DND-41 (cell line): ENCODE measurements around the gene OR51F2.
A peak's percentile ranks its signal among the peaks of the same experiment; 100 is the strongest.

Source experiments
- ATAC-seq: fragments of 200-7000 bp; cut with Tn5 transposase; 3 replicates; pipeline ENCODE4 v1.9.1; 2021; ENCODE audit warnings: low read depth; ENCODE audit not compliant: insufficient read depth
- DNase-seq: peaks from one replicate; pipeline ENCODE4 v3.0.0-alpha.2; 2020
- H2AFZ ChIP-seq: 2 replicates; pipeline ENCODE4 v1.6.0; 2012; ENCODE audit warnings: low read depth, low read length
- H3K27ac ChIP-seq: 2 replicates; pipeline ENCODE4 v1.5.1; 2012; ENCODE audit warnings: low read length, inconsistent platforms
- H3K27me3 ChIP-seq: fragments of 200-600 bp; sonication (generic); 2 replicates; pipeline ENCODE4 v1.6.0; 2012; ENCODE audit warnings: low read length, mild to moderate bottlenecking, inconsistent platforms; ENCODE audit not compliant: insufficient read depth, poor library complexity
- H3K36me3 ChIP-seq: 2 replicates; pipeline ENCODE4 v1.5.1; 2012; ENCODE audit warnings: low read length, inconsistent platforms; ENCODE audit not compliant: insufficient read depth
- H3K4me1 ChIP-seq: 2 replicates; pipeline ENCODE4 v1.5.1; 2012; ENCODE audit warnings: mild to moderate bottlenecking, low read length; ENCODE audit not compliant: insufficient read depth
- H3K4me2 ChIP-seq: 2 replicates; pipeline ENCODE4 v1.6.0; 2012; ENCODE audit warnings: mild to moderate bottlenecking, moderate library complexity, low read length, inconsistent platforms; ENCODE audit not compliant: insufficient read depth
- H3K4me3 ChIP-seq, 2 experiments: fragments of 200-600 bp in 1 of 2; shearing (Covaris generic) in 1 of 2; 2 replicates each; pipeline ENCODE4 v1.5.1; 2012 to 2016; ENCODE audit warnings: inconsistent platforms in 2 of 2, low read length in 2 of 2, mild to moderate bottlenecking in 2 of 2, low read depth in 1 of 2, moderate library complexity in 1 of 2
- H3K79me2 ChIP-seq: 2 replicates; pipeline ENCODE4 v1.6.0; 2012; ENCODE audit warnings: low read length, inconsistent platforms; ENCODE audit not compliant: insufficient read depth
- H3K9ac ChIP-seq: 2 replicates; pipeline ENCODE4 v1.6.0; 2012; ENCODE audit warnings: low read depth, mild to moderate bottlenecking, inconsistent platforms, low read length, moderate library complexity
- H3K9me3 ChIP-seq: 2 replicates; pipeline ENCODE4 v1.5.1; 2012; ENCODE audit warnings: low read length, moderate library complexity, mild to moderate bottlenecking, inconsistent platforms; ENCODE audit not compliant: insufficient read depth, severe bottlenecking
- H4K20me1 ChIP-seq: 2 replicates; pipeline ENCODE4 v1.6.0; 2012; ENCODE audit warnings: low read length; ENCODE audit not compliant: insufficient read depth
- EZH2 ChIP-seq: IDR thresholded peaks from 3 replicates; pipeline ENCODE4 v1.6.1; 2012; ENCODE audit warnings: borderline replicate concordance, low read depth, mild to moderate bottlenecking, moderate library complexity, low read length, inconsistent platforms; ENCODE audit not compliant: severe bottlenecking
- TF ChIP-seq, protein P1 (sequence below): IDR thresholded peaks from 2 replicates; pipeline ENCODE4 v1.5.1; 2012; ENCODE audit warnings: borderline replicate concordance, low read length, moderate library complexity, mild to moderate bottlenecking; ENCODE audit not compliant: poor library complexity, severe bottlenecking; ENCODE audit errors: extremely low read depth

OR51F2 gene

DNA sequence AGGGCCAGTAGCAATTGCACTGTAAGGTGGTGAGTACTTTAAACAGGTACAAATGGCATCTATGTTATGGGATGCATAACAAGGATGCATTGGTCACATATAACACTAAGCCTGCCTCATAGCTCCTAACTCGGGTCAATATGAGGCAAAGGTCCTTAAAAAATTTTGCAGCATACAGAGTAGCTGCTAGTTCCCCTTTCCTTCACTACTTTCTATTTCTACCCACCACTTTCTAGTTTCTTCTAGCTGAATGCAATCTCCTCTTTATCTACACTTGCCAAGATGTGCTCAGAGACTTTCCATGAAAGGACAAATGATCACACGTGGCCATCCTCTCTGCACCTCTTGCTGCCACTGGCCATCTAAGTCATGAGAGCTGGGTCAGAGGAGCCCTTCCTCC is 9.8 kb downstream of the OR51F2 start:
- Histone ChIP-seq H3K9ac (no peak overlapping the region), H3K9me3 (no peaks in the 10 kb centered on the region), H3K4me1 (no peaks in the 10 kb centered on the region), H4K20me1 (no peaks in the 10 kb centered on the region), H2AFZ (no peak overlapping the region), H3K4me2 (no peak overlapping the region), H3K27ac (no peak overlapping the region), H3K79me2 (no peaks in the 10 kb centered on the region), H3K27me3 (peaks cover 4% of the 10 kb centered on the region), H3K4me3 (no peak overlapping the region), H3K36me3 (no peaks in the 10 kb centered on the region)
- DNase-seq (no peak), ATAC-seq (no peak)
- TF ChIP-seq, protein P1, sequence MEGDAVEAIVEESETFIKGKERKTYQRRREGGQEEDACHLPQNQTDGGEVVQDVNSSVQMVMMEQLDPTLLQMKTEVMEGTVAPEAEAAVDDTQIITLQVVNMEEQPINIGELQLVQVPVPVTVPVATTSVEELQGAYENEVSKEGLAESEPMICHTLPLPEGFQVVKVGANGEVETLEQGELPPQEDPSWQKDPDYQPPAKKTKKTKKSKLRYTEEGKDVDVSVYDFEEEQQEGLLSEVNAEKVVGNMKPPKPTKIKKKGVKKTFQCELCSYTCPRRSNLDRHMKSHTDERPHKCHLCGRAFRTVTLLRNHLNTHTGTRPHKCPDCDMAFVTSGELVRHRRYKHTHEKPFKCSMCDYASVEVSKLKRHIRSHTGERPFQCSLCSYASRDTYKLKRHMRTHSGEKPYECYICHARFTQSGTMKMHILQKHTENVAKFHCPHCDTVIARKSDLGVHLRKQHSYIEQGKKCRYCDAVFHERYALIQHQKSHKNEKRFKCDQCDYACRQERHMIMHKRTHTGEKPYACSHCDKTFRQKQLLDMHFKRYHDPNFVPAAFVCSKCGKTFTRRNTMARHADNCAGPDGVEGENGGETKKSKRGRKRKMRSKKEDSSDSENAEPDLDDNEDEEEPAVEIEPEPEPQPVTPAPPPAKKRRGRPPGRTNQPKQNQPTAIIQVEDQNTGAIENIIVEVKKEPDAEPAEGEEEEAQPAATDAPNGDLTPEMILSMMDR, result no peak
- TF ChIP-seq EZH2, result no peak

- Histone ChIP-seq H3K4me2 (no peak overlapping the region), H3K79me2 (no peaks in the 10 kb centered on the region), H3K36me3 (no peaks in the 10 kb centered on the region), H4K20me1 (no peaks in the 10 kb centered on the region), H3K4me1 (no peaks in the 10 kb centered on the region), H3K4me3 (no peak overlapping the region), H3K27me3 (no peaks in the 10 kb centered on the region), H2AFZ (no peak overlapping the region), H3K9ac (no peak overlapping the region), H3K27ac (no peak overlapping the region), H3K9me3 (no peaks in the 10 kb centered on the region)
- DNase-seq, result no peak
- no peak for ATAC-seq
- TF ChIP-seq, protein P1, result peak; percentile 5
- TF ChIP-seq EZH2, result no peak
Observed at GRCh38 chr11:4839851-4840549, 18.9 kb downstream of the OR51F2 start.

- Histone ChIP-seq H3K27ac (no peak within 1 kb of the TSS), H3K9me3 (no peaks in the 10 kb centered on the region), H3K9ac (no peak within 1 kb of the TSS), H3K36me3 (no peaks in the 10 kb centered on the region), H3K4me2 (no peak within 1 kb of the TSS), H3K27me3 (peaks cover 7% of the 10 kb centered on the region), H3K4me1 (no peaks in the 10 kb centered on the region), H3K79me2 (no peaks in the 10 kb centered on the region), H4K20me1 (peaks cover 3% of the 10 kb centered on the region; the same call in 1 of the 2 replicates), H3K4me3 (no peak within 1 kb of the TSS), H2AFZ (no peak within 1 kb of the TSS)
- ATAC-seq, result no peak
- TF ChIP-seq, protein P1, result no peak
- TF ChIP-seq EZH2, result no peak
- no peak for DNase-seq
Observed at GRCh38 chr11:4848908-4849532, 27.9 kb downstream of the OR51F2 start, which contains the start of gene OR51S1. TSS of gene OR51S1 (minus strand) at chr11:4849208. CDS start at chr11:4849208, 0 bp downstream.
